Upper lobe of left lung (tissue), 4 donors: ENCODE data around the gene PROB1.
"Not testable (repeated sequence)": the region's sequence is repeated elsewhere in the genome, so short reads cannot be mapped to it uniquely, and the experiment has no call there.

ENCODE experiments used
- EP300 ChIP-seq, 4 donors: sonication (generic); formaldehyde crosslinking; IDR thresholded peaks; one replicate each; pipeline ENCODE4 v1.5.1; 2017; ENCODE audit warnings: antibody characterized with exemption in 4 of 4, control low read depth in 2 of 4
- POLR2A ChIP-seq, 4 donors: fragments of 450-650 bp; IDR thresholded peaks; one replicate each; pipeline ENCODE4 v1.5.1; 2016 to 2017; ENCODE audit warnings: antibody characterized with exemption in 4 of 4, mild to moderate bottlenecking in 2 of 4
- POLR2AphosphoS5 ChIP-seq, 2 donors: sonication (generic); formaldehyde crosslinking; IDR thresholded peaks; one replicate each; pipeline ENCODE4 v1.5.1; 2017; ENCODE audit warnings: antibody characterized with exemption in 2 of 2
- TF ChIP-seq, protein P1 (sequence below), 6 experiments: fragments of 450-650 bp in 4 of 6; fragments of 200-600 bp in 2 of 6; sonication (generic) in 2 of 6; IDR thresholded peaks; one replicate each; pipeline ENCODE4 v1.5.1; 2016 to 2019; ENCODE audit warnings: antibody characterized with exemption in 6 of 6

DNA sequence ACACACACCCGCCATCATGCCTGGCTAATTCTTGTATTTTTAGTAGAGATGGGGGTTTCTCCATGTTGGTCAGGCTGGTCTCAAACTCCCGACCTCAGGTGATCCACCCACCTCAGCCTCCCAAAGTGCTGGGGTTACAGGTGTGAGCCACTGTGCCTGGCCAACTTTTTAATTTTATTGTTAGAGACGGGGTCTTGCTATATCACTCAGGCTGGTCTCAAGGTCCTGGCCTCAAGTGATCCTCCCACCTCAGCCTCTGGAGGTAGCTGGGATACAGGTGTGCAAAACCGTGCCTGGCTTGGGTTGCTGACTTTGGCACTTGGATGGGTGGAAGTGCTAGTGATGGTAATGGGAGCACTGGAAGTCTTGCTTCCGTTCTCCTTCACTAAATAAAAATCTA is 14.2 kb upstream of the PROB1 start:
- TF ChIP-seq, protein P1, sequence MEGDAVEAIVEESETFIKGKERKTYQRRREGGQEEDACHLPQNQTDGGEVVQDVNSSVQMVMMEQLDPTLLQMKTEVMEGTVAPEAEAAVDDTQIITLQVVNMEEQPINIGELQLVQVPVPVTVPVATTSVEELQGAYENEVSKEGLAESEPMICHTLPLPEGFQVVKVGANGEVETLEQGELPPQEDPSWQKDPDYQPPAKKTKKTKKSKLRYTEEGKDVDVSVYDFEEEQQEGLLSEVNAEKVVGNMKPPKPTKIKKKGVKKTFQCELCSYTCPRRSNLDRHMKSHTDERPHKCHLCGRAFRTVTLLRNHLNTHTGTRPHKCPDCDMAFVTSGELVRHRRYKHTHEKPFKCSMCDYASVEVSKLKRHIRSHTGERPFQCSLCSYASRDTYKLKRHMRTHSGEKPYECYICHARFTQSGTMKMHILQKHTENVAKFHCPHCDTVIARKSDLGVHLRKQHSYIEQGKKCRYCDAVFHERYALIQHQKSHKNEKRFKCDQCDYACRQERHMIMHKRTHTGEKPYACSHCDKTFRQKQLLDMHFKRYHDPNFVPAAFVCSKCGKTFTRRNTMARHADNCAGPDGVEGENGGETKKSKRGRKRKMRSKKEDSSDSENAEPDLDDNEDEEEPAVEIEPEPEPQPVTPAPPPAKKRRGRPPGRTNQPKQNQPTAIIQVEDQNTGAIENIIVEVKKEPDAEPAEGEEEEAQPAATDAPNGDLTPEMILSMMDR (IDR thresholded peaks at IDR 0.05), result not testable (repeated sequence)
- not testable (repeated sequence) for TF ChIP-seq POLR2AphosphoS5, POLR2A, EP300 (IDR thresholded peaks at IDR 0.05)
